Aorta (tissue), 5 donors: Measurements from ENCODE around the gene BACE2. TPM values are rescaled to one million over a fixed set of nuclear protein-coding genes. Genes with fewer than 3 reads are reported as not detected.
"Not testable (repeated sequence)": the region's sequence is repeated elsewhere in the genome, so short reads cannot be mapped to it uniquely, and the experiment has no call there.

ENCODE experiments used
- ATAC-seq: fragments of 200-7000 bp; cut with Tn5 transposase; one replicate; pipeline ENCODE4 v1.9.1; 2022; ENCODE audit warnings: moderate library complexity; ENCODE audit not compliant: low FRiP score
- DNase-seq, 2 donors: peaks; one replicate each; pipeline ENCODE4 v3.0.0-alpha.2; 2020
- H3K27ac ChIP-seq, 2 donors: one replicate each; pipeline ENCODE4 v1.5.1; 2013; ENCODE audit warnings: low read length in 2 of 2, mild to moderate bottlenecking in 2 of 2, moderate library complexity in 2 of 2, control low read depth in 1 of 2, inconsistent platforms in 1 of 2, low read depth in 1 of 2
- H3K27me3 ChIP-seq, 2 donors: one replicate each; pipeline ENCODE4 v1.6.1; 2013; ENCODE audit warnings: control low read depth in 1 of 2, low read length in 1 of 2, mild to moderate bottlenecking in 1 of 2, moderate library complexity in 1 of 2; ENCODE audit not compliant: insufficient read depth in 2 of 2, control insufficient read depth in 1 of 2
- H3K36me3 ChIP-seq, 2 donors: one replicate each; pipeline ENCODE4 v1.6.1; 2013; ENCODE audit warnings: control low read depth in 1 of 2, low read length in 1 of 2, mild to moderate bottlenecking in 1 of 2; ENCODE audit not compliant: insufficient read depth in 2 of 2, control insufficient read depth in 1 of 2
- H3K4me1 ChIP-seq, 2 donors: one replicate each; pipeline ENCODE4 v1.6.1; 2013; ENCODE audit warnings: low read length in 2 of 2, control low read depth in 1 of 2, mild to moderate bottlenecking in 1 of 2, moderate library complexity in 1 of 2; ENCODE audit not compliant: insufficient read depth in 2 of 2, control insufficient read depth in 1 of 2
- H3K4me3 ChIP-seq, 2 donors: one replicate each; pipeline ENCODE4 v1.5.1; 2013; ENCODE audit warnings: low read length in 2 of 2, control low read depth in 1 of 2, mild to moderate bottlenecking in 1 of 2
- H3K9me3 ChIP-seq: one replicate; pipeline ENCODE4 v1.6.1; 2013; ENCODE audit warnings: mild to moderate bottlenecking, low read length; ENCODE audit not compliant: control insufficient read depth
- WGBS, 2 donors: extraction: QIAGEN DNeasy Blood & Tissue Kit; methylation state at CpG; one replicate each; pipeline ENCODE4 v1.1.7; 2013; 5-methylcytosine and 5-hydroxymethylcytosine counted together
- intact Hi-C, 2 donors: fragments of 100-400 bp; cut with DNase I; formaldehyde crosslinking; loops; one replicate each; pipeline versions ENCODE4 v1.14.2 to v1.15.0; 2022
- polyA plus RNA-seq, 2 donors: library from polyadenylated mRNA; stranded (reverse); fragments of 200-250 nt; gene quantifications; one replicate each; pipeline ENCODE4 v1.2.3, GENCODE V29; 2013
- total RNA-seq, 2 donors: library from RNA; stranded (reverse); fragmentation: NEBNext Ultra II Directional; extraction: Animal tissue kit (Norgen Biotek cat#: 25700); gene quantifications; one replicate each; pipeline ENCODE4 v1.2.1, GENCODE V29; 2021
- donor health status: healthy with polysubstance abuse.
- donor health status: Bipolar disorder and iron deficiency.
- donor health status: DM: no; HTN: no; CAD: no.
- donor health status: DM: no; HTN: no; CAD: no.
- donor health status: DM: yes; HTN: yes; CAD: no.

Gene BACE2
- total and polyA plus RNA-seq, 4 donors, result 26.2 to 151 (median 66.9) TPM

DNA sequence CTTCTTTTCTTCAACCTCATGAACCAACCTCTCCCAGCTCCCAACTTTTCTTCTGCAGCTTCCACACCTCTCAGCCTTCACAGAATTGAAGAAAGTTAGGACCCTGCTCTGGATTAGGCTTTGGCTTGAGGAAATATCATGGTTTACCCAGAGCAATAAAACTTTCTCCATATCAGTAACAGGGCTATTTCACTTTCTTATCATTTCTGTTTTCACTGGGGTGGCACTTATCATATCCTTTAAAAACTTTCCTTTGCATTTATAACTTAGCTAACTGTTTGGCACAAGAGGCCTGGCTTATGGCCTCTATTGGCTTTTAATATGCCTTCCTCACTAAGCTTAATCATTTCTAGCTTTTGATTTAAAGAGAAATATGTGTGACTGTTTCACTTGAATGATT lies 139.3 kb downstream of the BACE2 start:
- DNase-seq, result no peak
- Histone ChIP-seq H3K4me1 (no peaks in the 10 kb centered on the region), H3K9me3 (no peaks in the 10 kb centered on the region), H3K27ac (no peak overlapping the region), H3K27me3 (no peaks in the 10 kb centered on the region), H3K36me3 (no peaks in the 10 kb centered on the region), H3K4me3 (no peak overlapping the region)
- intact Hi-C loops, result no loop called here
- ATAC-seq, result no peak

DNA sequence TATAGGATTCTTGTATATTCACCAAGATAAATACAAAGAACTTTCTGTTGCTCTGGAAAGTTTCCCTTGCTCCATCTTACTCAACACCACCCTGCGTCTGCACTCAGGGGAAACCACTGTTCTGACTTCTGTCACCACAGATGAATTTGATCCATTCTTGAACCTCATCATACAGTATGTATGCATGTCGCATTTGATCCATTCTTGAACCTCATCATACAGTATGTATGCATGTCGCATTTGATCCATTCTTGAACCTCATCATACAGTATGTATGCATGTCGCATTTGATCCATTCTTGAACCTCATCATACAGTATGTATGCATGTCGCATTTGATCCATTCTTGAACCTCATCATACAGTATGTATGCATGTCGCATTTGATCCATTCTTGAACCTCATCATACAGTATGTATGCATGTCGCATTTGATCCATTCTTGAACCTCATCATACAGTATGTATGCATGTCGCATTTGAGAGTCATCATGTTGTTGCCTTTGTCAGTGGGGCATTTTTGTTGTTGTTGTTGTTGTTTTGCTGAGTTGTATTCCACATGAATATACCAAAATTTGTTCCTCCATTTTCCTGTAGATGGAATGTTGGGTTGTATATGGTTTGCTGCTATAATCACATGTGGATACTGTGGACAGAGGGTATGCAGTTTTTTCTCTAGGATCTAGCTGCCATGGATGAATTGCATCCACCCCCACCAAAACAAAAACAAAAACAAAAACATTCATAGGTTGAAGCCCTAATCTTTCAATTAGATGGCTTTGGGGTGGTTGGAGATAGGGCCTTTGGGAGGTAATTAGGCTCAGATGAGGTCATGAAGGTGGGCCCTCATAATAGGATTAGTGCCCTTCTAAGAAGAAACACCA lies 145.6 kb downstream of the BACE2 start:
- intact Hi-C loops, ATAC-seq: not testable (repeated sequence)
- WGBS, 2 donors, result 94% methylated on average over 4 to 5 of the region's 8 CpGs

DNA sequence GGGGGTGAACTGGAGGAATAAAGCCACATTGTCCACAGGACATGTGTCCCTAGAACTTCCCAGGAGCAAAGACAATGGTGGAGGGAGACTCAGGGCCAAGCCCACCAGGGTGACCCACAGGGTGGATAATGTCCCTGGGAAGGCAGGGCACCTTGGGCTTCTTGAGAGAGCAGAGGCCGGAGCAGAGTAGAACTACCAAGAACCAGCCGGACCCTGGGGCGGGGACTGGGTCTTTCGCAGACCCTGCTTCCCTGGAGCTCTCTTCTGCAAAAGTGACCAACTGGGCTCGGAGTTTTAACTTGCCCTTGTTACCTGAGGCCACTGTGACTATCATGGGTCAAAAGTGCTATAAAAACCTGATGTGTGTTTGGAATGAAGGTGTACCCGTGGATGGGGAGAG lies 147.8 kb downstream of the BACE2 start:
- WGBS, 2 donors, result 94% methylated on average over 6 of the region's 6 CpGs
- DNase-seq, result no peak

More for the DNA sequence above, 145.6 kb downstream of the BACE2 start:
- H3K4me1 ChIP-seq, H3K36me3 ChIP-seq, DNase-seq, H3K4me3 ChIP-seq, H3K9me3 ChIP-seq, H3K27ac ChIP-seq, H3K27me3 ChIP-seq: not testable (repeated sequence)

GRCh38 chr21:41316200-41317062 lies 148.5 kb downstream of the BACE2 start, which contains the start of gene FAM3B:
FAM3B (plus strand) TSS chr21:41316801; CDS start chr21:41316880, 79 bp downstream.
- peak; percentile 17 for ATAC-seq
- intact Hi-C loops, result no loop called here
- peak in 1 of 2 donors; percentile 71 for DNase-seq
- Histone ChIP-seq H3K4me1 (no peaks in the 10 kb centered on the region), H3K9me3 (peaks cover 1% of the 10 kb centered on the region), H3K27ac (no peak within 1 kb of the TSS), H3K4me3 (peak within 1 kb of the TSS in 1 of 2 donors; percentile 2), H3K27me3 (no peaks in the 10 kb centered on the region), H3K36me3 (no peaks in the 10 kb centered on the region)
- WGBS, 2 donors, result 2% methylated on average over 52 to 55 of the region's 55 CpGs

More for the DNA sequence above, 147.8 kb downstream of the BACE2 start:
- ATAC-seq, result no peak
- H3K27ac ChIP-seq, result no peak overlapping the region
- no peaks in the 10 kb centered on the region for H3K27me3 ChIP-seq
- H3K4me3 ChIP-seq, result no peak overlapping the region
- no peaks in the 10 kb centered on the region for H3K36me3 ChIP-seq
- H3K9me3 ChIP-seq, result peaks cover 1% of the 10 kb centered on the region
- H3K4me1 ChIP-seq, result no peaks in the 10 kb centered on the region
- intact Hi-C loops, result no loop called here

DNA sequence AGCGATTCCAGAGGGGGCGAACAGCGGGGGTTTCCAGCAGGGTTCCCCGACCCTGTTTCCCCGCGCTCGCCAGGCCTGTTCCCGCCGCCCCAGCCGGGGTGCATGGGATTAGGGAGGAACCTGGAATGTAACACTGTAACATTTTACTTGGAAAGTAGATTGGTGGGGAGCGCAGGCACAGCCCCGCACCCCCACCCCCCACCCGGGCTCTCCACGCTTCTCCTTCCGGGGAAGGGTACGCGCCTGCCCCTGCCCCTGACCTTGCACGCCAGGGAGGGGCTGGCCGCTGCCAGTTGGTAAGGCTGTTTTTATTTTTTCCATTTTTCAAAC lies 149.1 kb downstream of the BACE2 start:
- Histone ChIP-seq H3K4me3 (no peak overlapping the region), H3K36me3 (no peaks in the 10 kb centered on the region), H3K9me3 (peaks cover 1% of the 10 kb centered on the region), H3K27ac (no peak overlapping the region), H3K4me1 (no peaks in the 10 kb centered on the region), H3K27me3 (no peaks in the 10 kb centered on the region)
- 11 to 13% methylated on average over 19 of the region's 19 CpGs for WGBS, 2 donors
- DNase-seq, result no peak
- peak; percentile 30 for ATAC-seq
- intact Hi-C loops, result no loop called here

- H3K27me3 ChIP-seq, result no peaks in the 10 kb centered on the region
- WGBS, 2 donors, result 79 to 80% methylated on average over 10 of the region's 10 CpGs
- H3K4me3 ChIP-seq, result no peak overlapping the region
- no peak overlapping the region for H3K27ac ChIP-seq
- DNase-seq, result no peak
- no peak for ATAC-seq
- no peaks in the 10 kb centered on the region for H3K4me1 ChIP-seq
- intact Hi-C loops, result no loop called here
- no peaks in the 10 kb centered on the region for H3K36me3 ChIP-seq
- peaks cover 1% of the 10 kb centered on the region for H3K9me3 ChIP-seq
Measured at GRCh38 chr21:41317458-41317857, 149.5 kb downstream of the BACE2 start.

DNA sequence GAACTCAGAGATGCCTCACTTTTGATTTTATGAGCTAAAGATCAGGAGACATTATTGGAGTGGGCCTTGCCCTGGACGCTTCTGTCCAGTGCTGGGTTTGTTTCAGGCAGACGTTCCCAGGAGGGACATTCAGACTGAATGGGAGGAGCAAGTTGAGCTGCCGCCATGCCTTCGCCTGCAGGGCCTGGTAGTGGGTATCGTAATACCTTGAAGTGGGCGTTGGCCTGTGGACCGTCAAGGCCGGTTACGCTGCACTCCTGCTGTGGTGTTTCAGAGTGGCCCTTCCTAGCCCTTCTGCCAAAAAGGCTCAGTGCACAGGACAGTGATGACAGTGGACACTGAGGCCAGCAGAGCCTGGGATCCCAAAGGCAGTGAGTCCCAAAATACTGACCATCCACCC lies 150.3 kb downstream of the BACE2 start:
- H3K27ac ChIP-seq, result no peak overlapping the region
- no peak for DNase-seq
- no peaks in the 10 kb centered on the region for H3K27me3 ChIP-seq
- no peak for ATAC-seq
- H3K9me3 ChIP-seq, result peaks cover 1% of the 10 kb centered on the region
- no peaks in the 10 kb centered on the region for H3K36me3 ChIP-seq
- intact Hi-C loops, result no loop called here
- no peak overlapping the region for H3K4me3 ChIP-seq
- H3K4me1 ChIP-seq, result no peaks in the 10 kb centered on the region
- WGBS, 2 donors, result 95% methylated on average over 9 of the region's 9 CpGs

DNA sequence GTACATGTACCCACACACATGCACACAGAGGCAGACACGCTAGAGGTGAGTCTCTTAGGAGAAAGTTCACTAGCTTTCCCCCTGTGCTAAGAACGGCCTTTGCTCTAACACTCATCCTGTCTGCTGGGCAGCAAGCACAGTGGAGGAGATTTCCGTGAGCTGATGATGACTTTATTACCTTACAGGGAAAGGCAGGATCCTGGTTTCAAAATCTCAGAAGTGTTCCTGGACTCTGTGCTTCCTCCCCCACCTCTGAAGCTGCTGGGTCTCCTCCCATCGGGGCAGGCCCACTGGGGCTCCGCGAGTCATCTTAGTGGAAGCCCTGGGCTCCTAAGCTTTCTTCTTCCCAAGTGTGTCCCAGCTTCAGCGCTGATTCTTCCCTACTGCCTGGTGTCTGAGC lies 151.3 kb downstream of the BACE2 start:
- no peaks in the 10 kb centered on the region for H3K9me3 ChIP-seq
- 89% methylated on average over 7 of the region's 7 CpGs for WGBS, 2 donors

More for the DNA sequence above, 151.3 kb downstream of the BACE2 start:
- DNase-seq (no peak), ATAC-seq (no peak)
- no peaks in the 10 kb centered on the region for H3K4me1 ChIP-seq
- H3K27ac ChIP-seq, result no peak overlapping the region
- H3K27me3 ChIP-seq, result no peaks in the 10 kb centered on the region
- intact Hi-C loops, result no loop called here
- H3K4me3 ChIP-seq, result no peak overlapping the region
- H3K36me3 ChIP-seq, result no peaks in the 10 kb centered on the region
